Measurements from ENCODE around the gene APLP2.

DNA sequence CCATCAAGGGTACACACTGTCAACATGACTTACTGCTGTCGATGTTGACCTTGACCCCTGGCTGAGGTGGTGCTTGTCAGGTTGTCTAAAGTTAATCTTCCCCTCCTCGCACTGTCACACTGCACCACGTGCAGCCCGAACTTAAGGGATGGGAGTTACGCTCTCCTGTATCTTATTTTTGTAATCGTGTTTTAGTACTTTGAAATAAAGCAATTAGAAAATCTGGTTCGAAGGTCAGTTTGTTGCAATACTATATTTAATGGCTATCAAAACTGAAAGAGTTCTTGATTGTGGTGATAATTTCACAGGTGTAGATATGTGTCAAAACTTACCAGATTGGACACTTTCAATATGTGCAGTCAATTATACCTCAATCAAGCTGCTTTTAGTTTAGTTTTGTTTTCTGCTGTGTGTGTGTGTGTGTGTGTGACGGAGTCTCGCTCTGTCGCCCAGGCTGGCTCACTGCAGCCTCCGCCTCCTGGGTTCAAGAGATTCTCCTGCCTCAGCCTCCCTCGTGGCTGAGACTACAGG, 79.2 kb downstream of the APLP2 start:
- TF ChIP-seq, protein P1, sequence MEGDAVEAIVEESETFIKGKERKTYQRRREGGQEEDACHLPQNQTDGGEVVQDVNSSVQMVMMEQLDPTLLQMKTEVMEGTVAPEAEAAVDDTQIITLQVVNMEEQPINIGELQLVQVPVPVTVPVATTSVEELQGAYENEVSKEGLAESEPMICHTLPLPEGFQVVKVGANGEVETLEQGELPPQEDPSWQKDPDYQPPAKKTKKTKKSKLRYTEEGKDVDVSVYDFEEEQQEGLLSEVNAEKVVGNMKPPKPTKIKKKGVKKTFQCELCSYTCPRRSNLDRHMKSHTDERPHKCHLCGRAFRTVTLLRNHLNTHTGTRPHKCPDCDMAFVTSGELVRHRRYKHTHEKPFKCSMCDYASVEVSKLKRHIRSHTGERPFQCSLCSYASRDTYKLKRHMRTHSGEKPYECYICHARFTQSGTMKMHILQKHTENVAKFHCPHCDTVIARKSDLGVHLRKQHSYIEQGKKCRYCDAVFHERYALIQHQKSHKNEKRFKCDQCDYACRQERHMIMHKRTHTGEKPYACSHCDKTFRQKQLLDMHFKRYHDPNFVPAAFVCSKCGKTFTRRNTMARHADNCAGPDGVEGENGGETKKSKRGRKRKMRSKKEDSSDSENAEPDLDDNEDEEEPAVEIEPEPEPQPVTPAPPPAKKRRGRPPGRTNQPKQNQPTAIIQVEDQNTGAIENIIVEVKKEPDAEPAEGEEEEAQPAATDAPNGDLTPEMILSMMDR (conservative IDR thresholded peaks at IDR 0.05; ENCODE audit: low read depth in 2 of 2), result no peak
- TF ChIP-seq EZH2 (IDR thresholded peaks at IDR 0.05; ENCODE audit: low read depth, unreplicated experiment) (no peak), POLR2AphosphoS5 (IDR thresholded peaks at IDR 0.05; ENCODE audit: low read depth) (no peak)
- TF ChIP-seq, protein P2, sequence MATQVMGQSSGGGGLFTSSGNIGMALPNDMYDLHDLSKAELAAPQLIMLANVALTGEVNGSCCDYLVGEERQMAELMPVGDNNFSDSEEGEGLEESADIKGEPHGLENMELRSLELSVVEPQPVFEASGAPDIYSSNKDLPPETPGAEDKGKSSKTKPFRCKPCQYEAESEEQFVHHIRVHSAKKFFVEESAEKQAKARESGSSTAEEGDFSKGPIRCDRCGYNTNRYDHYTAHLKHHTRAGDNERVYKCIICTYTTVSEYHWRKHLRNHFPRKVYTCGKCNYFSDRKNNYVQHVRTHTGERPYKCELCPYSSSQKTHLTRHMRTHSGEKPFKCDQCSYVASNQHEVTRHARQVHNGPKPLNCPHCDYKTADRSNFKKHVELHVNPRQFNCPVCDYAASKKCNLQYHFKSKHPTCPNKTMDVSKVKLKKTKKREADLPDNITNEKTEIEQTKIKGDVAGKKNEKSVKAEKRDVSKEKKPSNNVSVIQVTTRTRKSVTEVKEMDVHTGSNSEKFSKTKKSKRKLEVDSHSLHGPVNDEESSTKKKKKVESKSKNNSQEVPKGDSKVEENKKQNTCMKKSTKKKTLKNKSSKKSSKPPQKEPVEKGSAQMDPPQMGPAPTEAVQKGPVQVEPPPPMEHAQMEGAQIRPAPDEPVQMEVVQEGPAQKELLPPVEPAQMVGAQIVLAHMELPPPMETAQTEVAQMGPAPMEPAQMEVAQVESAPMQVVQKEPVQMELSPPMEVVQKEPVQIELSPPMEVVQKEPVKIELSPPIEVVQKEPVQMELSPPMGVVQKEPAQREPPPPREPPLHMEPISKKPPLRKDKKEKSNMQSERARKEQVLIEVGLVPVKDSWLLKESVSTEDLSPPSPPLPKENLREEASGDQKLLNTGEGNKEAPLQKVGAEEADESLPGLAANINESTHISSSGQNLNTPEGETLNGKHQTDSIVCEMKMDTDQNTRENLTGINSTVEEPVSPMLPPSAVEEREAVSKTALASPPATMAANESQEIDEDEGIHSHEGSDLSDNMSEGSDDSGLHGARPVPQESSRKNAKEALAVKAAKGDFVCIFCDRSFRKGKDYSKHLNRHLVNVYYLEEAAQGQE (IDR thresholded peaks at IDR 0.05; ENCODE audit: unreplicated experiment), result no peak

Measured in GM23338 (cell line).